ENCODE results near the gene TRMT10B. TPM values are rescaled to one million over a fixed set of nuclear protein-coding genes. Genes with fewer than 3 reads are reported as not detected.
"Not testable (repeated sequence)": the region's sequence is repeated elsewhere in the genome, so short reads cannot be mapped to it uniquely, and the experiment has no call there.

TRMT10B gene
- total RNA-seq, 1 experiment from 2014 or later, result 6.1 TPM

DNA sequence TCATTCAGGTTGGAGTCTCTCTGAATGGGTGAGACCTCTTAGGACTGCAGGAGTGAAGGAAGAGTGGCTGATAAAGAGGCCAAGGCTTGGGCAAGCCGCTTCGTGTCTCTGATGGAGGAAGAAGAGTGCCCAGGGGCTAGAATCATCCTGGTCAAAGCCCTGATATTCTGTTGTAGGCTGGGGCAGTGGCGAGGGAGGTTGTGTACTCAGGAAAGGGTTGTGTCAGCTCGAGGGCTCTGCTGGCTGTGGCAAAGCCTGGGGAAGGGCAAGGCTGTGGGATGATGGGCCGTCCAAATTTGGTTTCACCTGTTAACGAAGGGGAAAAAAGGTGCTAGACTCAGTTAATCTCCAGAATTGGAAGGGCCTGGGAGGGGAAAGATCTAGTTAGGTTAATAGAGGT, 2.4 kb upstream of the TRMT10B start:
- Mint-ChIP-seq H3K27ac (no peak overlapping the region), H3K27me3 (ENCODE audit: low read depth) (peaks cover 2% of the 10 kb centered on the region), H3K9me3 (peaks cover 8% of the 10 kb centered on the region), H3K4me1 (peaks cover 12% of the 10 kb centered on the region), H3K36me3 (peaks cover 6% of the 10 kb centered on the region; the same call in 1 of the 2 replicates), H3K4me3 (no peak overlapping the region)
- CTCF ChIA-PET, result no interaction called here
- POLR2A ChIA-PET, result no interaction called here
- TF ChIP-seq ZNF396 (CRISPR knock-in tag; IDR thresholded peaks at IDR 0.05; ENCODE audit: borderline replicate concordance), result no peak
- TF ChIP-seq NFE2L1 (CRISPR knock-in tag; IDR thresholded peaks at IDR 0.05), result no peak
- TF ChIP-seq FOXK1 (CRISPR knock-in tag; IDR thresholded peaks at IDR 0.05), result no peak
- no peak for TF ChIP-seq ZNF671 (CRISPR knock-in tag; IDR thresholded peaks at IDR 0.05)
- TF ChIP-seq, protein P1, sequence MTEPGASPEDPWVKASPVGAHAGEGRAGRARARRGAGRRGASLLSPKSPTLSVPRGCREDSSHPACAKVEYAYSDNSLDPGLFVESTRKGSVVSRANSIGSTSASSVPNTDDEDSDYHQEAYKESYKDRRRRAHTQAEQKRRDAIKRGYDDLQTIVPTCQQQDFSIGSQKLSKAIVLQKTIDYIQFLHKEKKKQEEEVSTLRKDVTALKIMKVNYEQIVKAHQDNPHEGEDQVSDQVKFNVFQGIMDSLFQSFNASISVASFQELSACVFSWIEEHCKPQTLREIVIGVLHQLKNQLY (CRISPR knock-in tag; IDR thresholded peaks at IDR 0.05), result no peak
- TF ChIP-seq SP1 (CRISPR knock-in tag; conservative IDR thresholded peaks at IDR 0.05), result no peak
- no peak for TF ChIP-seq IRF2 (CRISPR knock-in tag; IDR thresholded peaks at IDR 0.05; ENCODE audit: borderline replicate concordance, low read depth)
- no peak for TF ChIP-seq ZBTB21 (CRISPR knock-in tag; IDR thresholded peaks at IDR 0.05; ENCODE audit: borderline replicate concordance)
- TF ChIP-seq ZNF232 (CRISPR knock-in tag; IDR thresholded peaks at IDR 0.05), result no peak
- no peak for TF ChIP-seq HMGA2 (CRISPR knock-in tag; IDR thresholded peaks at IDR 0.05)
- TF ChIP-seq ZNF219 (CRISPR knock-in tag; IDR thresholded peaks at IDR 0.05; ENCODE audit: borderline replicate concordance), result no peak
- TF ChIP-seq, protein P2, sequence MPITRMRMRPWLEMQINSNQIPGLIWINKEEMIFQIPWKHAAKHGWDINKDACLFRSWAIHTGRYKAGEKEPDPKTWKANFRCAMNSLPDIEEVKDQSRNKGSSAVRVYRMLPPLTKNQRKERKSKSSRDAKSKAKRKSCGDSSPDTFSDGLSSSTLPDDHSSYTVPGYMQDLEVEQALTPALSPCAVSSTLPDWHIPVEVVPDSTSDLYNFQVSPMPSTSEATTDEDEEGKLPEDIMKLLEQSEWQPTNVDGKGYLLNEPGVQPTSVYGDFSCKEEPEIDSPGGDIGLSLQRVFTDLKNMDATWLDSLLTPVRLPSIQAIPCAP (CRISPR knock-in tag; IDR thresholded peaks at IDR 0.05), result no peak
- TF ChIP-seq NFATC4 (CRISPR knock-in tag; IDR thresholded peaks at IDR 0.05), result no peak
- TF ChIP-seq ZNF317 (CRISPR knock-in tag; IDR thresholded peaks at IDR 0.05; ENCODE audit: borderline replicate concordance, low read depth), result no peak
- TF ChIP-seq ESRRA (CRISPR knock-in tag; IDR thresholded peaks at IDR 0.05; ENCODE audit: borderline replicate concordance), result no peak
- TF ChIP-seq ZBTB43 (CRISPR knock-in tag; IDR thresholded peaks at IDR 0.05), result no peak
- TF ChIP-seq ZNF138 (CRISPR knock-in tag; conservative IDR thresholded peaks at IDR 0.05), result no peak
- ATAC-seq (no peak), DNase-seq (ENCODE audit: low spot score) (no peak)

DNA sequence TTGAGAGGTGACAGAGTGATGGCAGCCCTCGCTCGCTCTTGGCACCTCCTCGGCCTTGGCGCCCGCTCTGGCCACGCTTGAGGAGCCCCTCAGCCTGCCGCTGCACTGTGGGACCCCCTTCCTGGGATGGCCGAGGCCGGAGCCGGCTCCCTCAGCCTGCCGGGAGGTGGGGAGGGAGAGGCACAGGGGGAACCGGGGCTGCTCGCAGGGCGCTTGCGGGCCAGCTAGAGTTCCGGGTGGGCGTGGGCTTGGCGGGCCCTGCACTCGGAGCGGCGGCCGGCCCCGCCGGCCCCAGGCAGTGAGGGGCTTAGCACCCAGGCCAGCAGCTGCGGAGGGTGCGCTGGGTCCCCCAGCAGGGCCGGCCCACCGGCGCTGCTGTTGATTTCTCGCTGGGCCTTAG, 1.9 kb upstream of the TRMT10B start:
- H3K9me3 Mint-ChIP-seq; DNase-seq (ENCODE audit: low spot score); H3K4me3 Mint-ChIP-seq; CTCF ChIA-PET; H3K27me3 Mint-ChIP-seq (ENCODE audit: low read depth); H3K36me3 Mint-ChIP-seq; H3K27ac Mint-ChIP-seq; ATAC-seq; POLR2A ChIA-PET: not testable (repeated sequence)
- peaks cover 12% of the 10 kb centered on the region for H3K4me1 Mint-ChIP-seq

DNA sequence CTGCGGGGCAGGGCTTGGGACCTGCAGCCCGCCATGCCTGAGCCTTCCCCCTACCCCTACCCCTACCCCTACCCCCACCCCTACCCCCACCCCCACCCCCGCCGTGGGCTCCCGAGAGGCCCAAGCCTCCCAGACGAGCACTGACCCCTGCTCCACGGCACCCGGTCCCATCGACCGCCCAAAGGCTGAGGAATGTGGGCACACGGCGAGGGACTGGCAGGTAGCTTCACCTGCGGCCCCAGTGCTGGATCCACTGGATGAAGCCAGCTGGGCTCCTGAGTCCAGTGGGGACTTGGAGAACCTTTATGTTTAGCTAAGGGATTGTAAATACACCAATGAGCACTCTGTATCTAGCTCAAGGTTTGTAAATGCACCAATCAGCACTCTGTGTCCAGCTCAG, 1.5 kb upstream of the TRMT10B start:
- POLR2A ChIA-PET, result interaction anchor here (0.7 kb wide), 1 partner anchor 73 kb away, joined by 3 read pairs; no protein-coding TSS in a partner anchor
- ATAC-seq; H3K9me3 Mint-ChIP-seq; H3K36me3 Mint-ChIP-seq; H3K27me3 Mint-ChIP-seq (ENCODE audit: low read depth); DNase-seq (ENCODE audit: low spot score); CTCF ChIA-PET; H3K4me3 Mint-ChIP-seq; H3K27ac Mint-ChIP-seq: not testable (repeated sequence)
- peaks cover 12% of the 10 kb centered on the region for H3K4me1 Mint-ChIP-seq

DNA sequence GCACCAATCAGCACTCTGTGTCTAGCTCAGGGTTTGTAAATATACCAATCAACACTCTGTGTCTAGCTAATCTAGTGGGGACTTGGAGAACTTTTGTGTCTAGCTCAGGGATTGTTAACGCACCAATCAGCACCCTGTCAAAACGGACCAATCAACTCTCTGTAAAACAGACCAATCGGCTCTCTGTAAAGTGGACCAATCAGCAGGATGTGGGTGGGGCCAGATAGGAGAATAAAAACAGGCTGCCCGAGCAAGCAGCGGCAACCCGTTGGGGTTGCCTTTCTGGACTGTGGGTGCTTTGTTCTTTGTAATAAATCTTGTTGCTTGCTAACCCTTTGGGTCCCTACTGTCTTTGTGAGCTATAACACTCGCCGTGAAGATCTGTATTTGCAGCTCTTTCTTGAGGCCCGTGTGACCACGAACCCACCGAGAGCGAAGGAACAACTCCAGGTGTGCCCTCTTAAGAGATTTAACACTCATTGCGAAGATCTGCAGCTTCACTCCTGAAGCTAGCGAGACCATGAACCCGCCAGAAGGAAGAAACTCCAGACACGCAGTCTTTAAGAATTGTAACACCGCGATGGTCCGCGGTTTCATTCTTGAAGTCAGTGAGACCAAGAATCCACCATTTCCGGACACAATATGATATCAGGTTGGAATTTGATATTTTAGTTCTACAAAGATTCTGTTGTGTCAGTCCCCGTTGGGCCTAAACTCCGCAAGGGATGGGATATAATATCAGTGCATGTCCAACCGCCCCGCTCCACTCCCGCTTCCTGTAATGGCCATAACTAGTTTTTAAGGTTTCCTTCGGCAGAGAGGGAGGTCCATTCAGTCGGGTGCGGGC, 740 bp upstream of the TRMT10B start:
- no peak for DNase-seq (ENCODE audit: low spot score)
- no peak overlapping the region for H3K27ac Mint-ChIP-seq
- no peak for ATAC-seq
- ChIA-PET CTCF (interaction anchor here (1.2 kb wide), 1 partner anchor 84 kb away, joined by 3 read pairs; no protein-coding TSS in a partner anchor), POLR2A (interaction anchor here (0.7 kb wide), 1 partner anchor 74 kb away, joined by 3 read pairs; no protein-coding TSS in a partner anchor)
- peak overlapping the region; percentile 95 for H3K4me3 Mint-ChIP-seq
- H3K36me3 Mint-ChIP-seq, result peaks cover 6% of the 10 kb centered on the region; the same call in 1 of the 2 replicates
- H3K4me1 Mint-ChIP-seq, result peaks cover 12% of the 10 kb centered on the region
- peak; percentile 66 for TF ChIP-seq NFYB (CRISPR knock-in tag; conservative IDR thresholded peaks at IDR 0.05; ENCODE audit: low read depth)
- TF ChIP-seq, protein P3, sequence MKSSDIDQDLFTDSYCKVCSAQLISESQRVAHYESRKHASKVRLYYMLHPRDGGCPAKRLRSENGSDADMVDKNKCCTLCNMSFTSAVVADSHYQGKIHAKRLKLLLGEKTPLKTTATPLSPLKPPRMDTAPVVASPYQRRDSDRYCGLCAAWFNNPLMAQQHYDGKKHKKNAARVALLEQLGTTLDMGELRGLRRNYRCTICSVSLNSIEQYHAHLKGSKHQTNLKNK (CRISPR knock-in tag; IDR thresholded peaks at IDR 0.05), result no peak
- peaks cover 8% of the 10 kb centered on the region for H3K9me3 Mint-ChIP-seq
- H3K27me3 Mint-ChIP-seq (ENCODE audit: low read depth), result peaks cover 2% of the 10 kb centered on the region

Data from WTC11 (cell line).